Embryonic facial prominence (tissue), 1 donor: Measurements from ENCODE around the gene ADD3.
A peak's percentile ranks its signal among the peaks of the same experiment; 100 is the strongest.
"Not testable (repeated sequence)": the region's sequence is repeated elsewhere in the genome, so short reads cannot be mapped to it uniquely, and the experiment has no call there.

Experiments
- DNase-seq: peaks from one replicate; pipeline ENCODE4 v3.0.0-alpha.2; 2016; ENCODE audit errors: extremely low spot score

ADD3 gene

GRCh38 chr10:110107430-110107829, 99.6 kb downstream of the ADD3 start:
- DNase-seq: no peak

- DNase-seq: no peak
Observed at GRCh38 chr10:110107887-110108286, 100.1 kb downstream of the ADD3 start.

GRCh38 chr10:110109511-110109910, 101.7 kb downstream of the ADD3 start:
- DNase-seq: no peak

GRCh38 chr10:110110338-110110737, 102.6 kb downstream of the ADD3 start:
- DNase-seq: no peak

- no peak for DNase-seq
Observed at GRCh38 chr10:110113670-110114337, 106.0 kb downstream of the ADD3 start.

GRCh38 chr10:110114668-110115067, 106.9 kb downstream of the ADD3 start:
- not testable (repeated sequence) for DNase-seq

GRCh38 chr10:110115784-110116520, 108.2 kb downstream of the ADD3 start:
- no peak for DNase-seq

- no peak for DNase-seq
Observed at GRCh38 chr10:110118891-110119621, 111.3 kb downstream of the ADD3 start.

- DNase-seq: no peak
Observed at GRCh38 chr10:110123594-110123993, 115.8 kb downstream of the ADD3 start.

- no peak for DNase-seq
Observed at GRCh38 chr10:110129490-110129889, 121.7 kb downstream of the ADD3 start.

- DNase-seq: no peak
Observed at GRCh38 chr10:110134917-110135316, 127.1 kb downstream of the ADD3 start.

GRCh38 chr10:110135836-110136235, 128.1 kb downstream of the ADD3 start:
- DNase-seq: not testable (repeated sequence)

- DNase-seq: peak; percentile 83
Observed at GRCh38 chr10:110137142-110137545, 129.4 kb downstream of the ADD3 start.

- DNase-seq: peak; percentile 40
Observed at GRCh38 chr10:110138197-110138812, 130.5 kb downstream of the ADD3 start.

- no peak for DNase-seq
Observed at GRCh38 chr10:110141185-110141584, 133.4 kb downstream of the ADD3 start.

GRCh38 chr10:110141871-110142635, 134.3 kb downstream of the ADD3 start:
- DNase-seq: no peak

GRCh38 chr10:110142965-110143364, 135.2 kb downstream of the ADD3 start:
- DNase-seq: no peak

GRCh38 chr10:110144507-110144906, 136.7 kb downstream of the ADD3 start:
- no peak for DNase-seq

- DNase-seq: no peak
Observed at GRCh38 chr10:110147961-110148360, 140.2 kb downstream of the ADD3 start.

GRCh38 chr10:110149259-110149658, 141.5 kb downstream of the ADD3 start:
- DNase-seq: no peak

- no peak for DNase-seq
Observed at GRCh38 chr10:110150046-110150445, 142.3 kb downstream of the ADD3 start.
